GM12872 (cell line): ENCODE measurements around the gene PDGFD.

Source experiments
- CTCF ChIP-seq: IDR thresholded peaks from 3 replicates; pipeline ENCODE4 v1.5.1; 2011; ENCODE audit warnings: low read depth, mild to moderate bottlenecking, low read length, moderate library complexity; ENCODE audit not compliant: insufficient read depth

PDGFD gene

GRCh38 chr11:103944251-103944940 is 219.6 kb downstream of the PDGFD start:
- TF ChIP-seq CTCF = no peak

- TF ChIP-seq CTCF = no peak
Observed at GRCh38 chr11:103942646-103943045, 221.3 kb downstream of the PDGFD start.

- TF ChIP-seq CTCF = no peak
Observed at GRCh38 chr11:103940551-103940950, 223.4 kb downstream of the PDGFD start.

- no peak for TF ChIP-seq CTCF
Observed at GRCh38 chr11:103939694-103940093, 224.3 kb downstream of the PDGFD start.

- no peak for TF ChIP-seq CTCF
Observed at GRCh38 chr11:103936059-103936458, 227.9 kb downstream of the PDGFD start.

- TF ChIP-seq CTCF = no peak
Observed at GRCh38 chr11:103935219-103935618, 228.7 kb downstream of the PDGFD start.

- TF ChIP-seq CTCF = no peak
Observed at GRCh38 chr11:103929170-103929903, 234.6 kb downstream of the PDGFD start.
